ENCODE measurements around the gene GDF10. TPM values are rescaled to one million over a fixed set of nuclear protein-coding genes. Genes with fewer than 3 reads are reported as not detected.

Gene GDF10
- total and polyA plus RNA-seq, 9 of the 15 experiments (the other 6 are each of a cell fraction or from before 2014, with no cell fraction given): 0.03 to 0.20 (median 0.11) TPM; not detected in 6

GRCh38 chr10:47311932-47312662 lies 12.1 kb downstream of the GDF10 start (continued):
- peak; percentile 92 for TF ChIP-seq SMC3 (conservative IDR thresholded peaks at IDR 0.05; ENCODE audit: insufficient read depth, low read depth, low read length)
- TF ChIP-seq, protein P1, sequence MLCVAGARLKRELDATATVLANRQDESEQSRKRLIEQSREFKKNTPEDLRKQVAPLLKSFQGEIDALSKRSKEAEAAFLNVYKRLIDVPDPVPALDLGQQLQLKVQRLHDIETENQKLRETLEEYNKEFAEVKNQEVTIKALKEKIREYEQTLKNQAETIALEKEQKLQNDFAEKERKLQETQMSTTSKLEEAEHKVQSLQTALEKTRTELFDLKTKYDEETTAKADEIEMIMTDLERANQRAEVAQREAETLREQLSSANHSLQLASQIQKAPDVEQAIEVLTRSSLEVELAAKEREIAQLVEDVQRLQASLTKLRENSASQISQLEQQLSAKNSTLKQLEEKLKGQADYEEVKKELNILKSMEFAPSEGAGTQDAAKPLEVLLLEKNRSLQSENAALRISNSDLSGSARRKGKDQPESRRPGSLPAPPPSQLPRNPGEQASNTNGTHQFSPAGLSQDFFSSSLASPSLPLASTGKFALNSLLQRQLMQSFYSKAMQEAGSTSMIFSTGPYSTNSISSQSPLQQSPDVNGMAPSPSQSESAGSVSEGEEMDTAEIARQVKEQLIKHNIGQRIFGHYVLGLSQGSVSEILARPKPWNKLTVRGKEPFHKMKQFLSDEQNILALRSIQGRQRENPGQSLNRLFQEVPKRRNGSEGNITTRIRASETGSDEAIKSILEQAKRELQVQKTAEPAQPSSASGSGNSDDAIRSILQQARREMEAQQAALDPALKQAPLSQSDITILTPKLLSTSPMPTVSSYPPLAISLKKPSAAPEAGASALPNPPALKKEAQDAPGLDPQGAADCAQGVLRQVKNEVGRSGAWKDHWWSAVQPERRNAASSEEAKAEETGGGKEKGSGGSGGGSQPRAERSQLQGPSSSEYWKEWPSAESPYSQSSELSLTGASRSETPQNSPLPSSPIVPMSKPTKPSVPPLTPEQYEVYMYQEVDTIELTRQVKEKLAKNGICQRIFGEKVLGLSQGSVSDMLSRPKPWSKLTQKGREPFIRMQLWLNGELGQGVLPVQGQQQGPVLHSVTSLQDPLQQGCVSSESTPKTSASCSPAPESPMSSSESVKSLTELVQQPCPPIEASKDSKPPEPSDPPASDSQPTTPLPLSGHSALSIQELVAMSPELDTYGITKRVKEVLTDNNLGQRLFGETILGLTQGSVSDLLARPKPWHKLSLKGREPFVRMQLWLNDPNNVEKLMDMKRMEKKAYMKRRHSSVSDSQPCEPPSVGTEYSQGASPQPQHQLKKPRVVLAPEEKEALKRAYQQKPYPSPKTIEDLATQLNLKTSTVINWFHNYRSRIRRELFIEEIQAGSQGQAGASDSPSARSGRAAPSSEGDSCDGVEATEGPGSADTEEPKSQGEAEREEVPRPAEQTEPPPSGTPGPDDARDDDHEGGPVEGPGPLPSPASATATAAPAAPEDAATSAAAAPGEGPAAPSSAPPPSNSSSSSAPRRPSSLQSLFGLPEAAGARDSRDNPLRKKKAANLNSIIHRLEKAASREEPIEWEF (CRISPR knock-in tag; IDR thresholded peaks at IDR 0.05): no peak

- TF ChIP-seq, protein P2, sequence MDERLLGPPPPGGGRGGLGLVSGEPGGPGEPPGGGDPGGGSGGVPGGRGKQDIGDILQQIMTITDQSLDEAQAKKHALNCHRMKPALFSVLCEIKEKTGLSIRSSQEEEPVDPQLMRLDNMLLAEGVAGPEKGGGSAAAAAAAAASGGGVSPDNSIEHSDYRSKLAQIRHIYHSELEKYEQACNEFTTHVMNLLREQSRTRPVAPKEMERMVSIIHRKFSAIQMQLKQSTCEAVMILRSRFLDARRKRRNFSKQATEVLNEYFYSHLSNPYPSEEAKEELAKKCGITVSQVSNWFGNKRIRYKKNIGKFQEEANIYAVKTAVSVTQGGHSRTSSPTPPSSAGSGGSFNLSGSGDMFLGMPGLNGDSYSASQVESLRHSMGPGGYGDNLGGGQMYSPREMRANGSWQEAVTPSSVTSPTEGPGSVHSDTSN (CRISPR knock-in tag; IDR thresholded peaks at IDR 0.05; ENCODE audit: low read depth): no peak
- TF ChIP-seq, protein P2 (tag; conservative IDR thresholded peaks at IDR 0.05; ENCODE audit: low read depth): no peak
- TF ChIP-seq BCL6 (CRISPR knock-in tag; IDR thresholded peaks at IDR 0.05) (no peak), ZNF174 (CRISPR knock-in tag; IDR thresholded peaks at IDR 0.05) (no peak), SRSF3 (IDR thresholded peaks at IDR 0.05; ENCODE audit: insufficient read depth, low read length) (no peak), SRSF1 (IDR thresholded peaks at IDR 0.05; ENCODE audit: low read depth, low read length) (no peak)
- TF ChIP-seq, protein P3, sequence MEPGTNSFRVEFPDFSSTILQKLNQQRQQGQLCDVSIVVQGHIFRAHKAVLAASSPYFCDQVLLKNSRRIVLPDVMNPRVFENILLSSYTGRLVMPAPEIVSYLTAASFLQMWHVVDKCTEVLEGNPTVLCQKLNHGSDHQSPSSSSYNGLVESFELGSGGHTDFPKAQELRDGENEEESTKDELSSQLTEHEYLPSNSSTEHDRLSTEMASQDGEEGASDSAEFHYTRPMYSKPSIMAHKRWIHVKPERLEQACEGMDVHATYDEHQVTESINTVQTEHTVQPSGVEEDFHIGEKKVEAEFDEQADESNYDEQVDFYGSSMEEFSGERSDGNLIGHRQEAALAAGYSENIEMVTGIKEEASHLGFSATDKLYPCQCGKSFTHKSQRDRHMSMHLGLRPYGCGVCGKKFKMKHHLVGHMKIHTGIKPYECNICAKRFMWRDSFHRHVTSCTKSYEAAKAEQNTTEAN (CRISPR knock-in tag; IDR thresholded peaks at IDR 0.05): no peak
- Histone ChIP-seq H3K9me1 (ENCODE audit: control insufficient read depth, insufficient read depth, low read length) (no peaks in the 10 kb centered on the region), H3K9ac (ENCODE audit: insufficient read depth in 1 of 2, low read depth in 2 of 2, low read length in 2 of 2) (peak overlapping the region in 1 of 2 experiments; percentile 22; a peak in 1 of 4 replicates), H3K4me2 (ENCODE audit: insufficient read depth, low read length) (no peak overlapping the region), H3K4me3 (no peak overlapping the region), H3K79me2 (ENCODE audit: control insufficient read depth, insufficient read depth, low read length) (no peaks in the 10 kb centered on the region), H3K27ac (ENCODE audit: extremely low read depth, low read depth, low read length) (no peak overlapping the region), H3K9me3 (replicated peaks; ENCODE audit: control insufficient read depth, insufficient read depth, low read depth, low read length) (no peaks in the 10 kb centered on the region), H2AFZ (ENCODE audit: low read depth, low read length) (no peak overlapping the region), H3K36me3 (ENCODE audit: control insufficient read depth, insufficient read depth, low read length) (no peaks in the 10 kb centered on the region), H3K4me1 (replicated peaks in 1 of 2; ENCODE audit: control insufficient read depth in 2 of 2, insufficient read depth in 2 of 2, low read length in 2 of 2) (peaks cover 9 to 23% of the 10 kb centered on the region in 2 experiments; a peak in 3 of 5 replicates), H4K20me1 (replicated peaks; ENCODE audit: control insufficient read depth, insufficient read depth, low read length) (peaks cover 5% of the 10 kb centered on the region; the same call in 1 of the 2 replicates), H3K27me3 (ENCODE audit: control insufficient read depth in 2 of 2, insufficient read depth in 2 of 2, low read length in 2 of 2) (peaks cover 0 to 6% of the 10 kb centered on the region in 2 experiments; a peak in 3 of 5 replicates)
- FAIRE-seq: no peak
- CTCF ChIA-PET (ENCODE audit: low intra/inter-chr PET ratio): interaction anchor here (0.6 to 2.3 kb wide), 5 partner anchors 28 to 318 kb away, joined by 3 to 10 read pairs (median 6); no protein-coding TSS in a partner anchor
- BruUV-seq (replicated peaks): no TSS peak
- 16% methylated on average over 7 of the region's 7 CpGs for WGBS (ENCODE audit: insufficient coverage, low coverage, missing lambda C conversion rate)
- no peak for ATAC-seq
- in situ Hi-C loops (cut with MboI): loop anchor here (10.0 kb wide), 1 partner anchor 278 kb away; no protein-coding TSS in a partner anchor
- DNase-seq (ENCODE audit: extremely low read depth in 1 of 4, low spot score in 3 of 4): no peak
- intact Hi-C loops (cut with micrococcal nuclease): loop anchor here (1.0 to 5.0 kb wide), 3 partner anchors 50 to 288 kb away; no protein-coding TSS in a partner anchor
- POLR2A ChIA-PET: interaction anchor here (1.1 kb wide), 1 partner anchor 265 kb away, joined by 3 read pairs; no protein-coding TSS in a partner anchor
Observed at GRCh38 chr10:47312663-47312995, 12.6 kb downstream of the GDF10 start.

All from K562 (cell line).